Stimulated activated CD4-positive, alpha-beta T cell treated with anti-CD3 and anti-CD28 coated beads, TNF-alpha, amount 100 ng/mL, for 24 hours (primary cell): ENCODE measurements around the gene GOLGA2.
A peak's percentile ranks its signal among the peaks of the same experiment; 100 is the strongest.
"Not testable (repeated sequence)": the region's sequence is repeated elsewhere in the genome, so short reads cannot be mapped to it uniquely, and the experiment has no call there.

Experiments used
- DNase-seq, 3 experiments: peaks; one replicate each; pipeline ENCODE4 v3.0.0-alpha.2; 2020; ENCODE audit warnings: low read depth in 3 of 3

The GOLGA2 gene

DNA sequence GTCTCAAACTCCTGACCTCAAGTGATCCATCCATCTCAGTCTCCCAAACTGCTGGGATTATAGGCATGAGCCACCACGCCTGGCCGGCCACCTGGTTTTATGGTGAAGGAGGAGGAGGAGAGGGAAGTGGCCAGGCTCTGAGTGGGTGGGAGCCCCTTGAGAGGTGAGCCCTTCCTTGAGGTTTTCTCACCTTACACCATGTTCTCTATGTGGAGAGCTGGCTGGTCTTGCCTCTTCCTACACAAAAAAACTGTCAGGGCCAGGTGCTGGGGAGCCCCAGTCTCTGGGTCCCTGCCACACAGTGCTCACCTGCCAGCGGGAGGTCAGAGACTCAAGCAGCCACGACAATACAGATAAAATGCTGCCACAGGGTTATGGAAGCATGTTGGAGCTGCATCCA, 18.3 kb upstream of the GOLGA2 start:
- no peak for DNase-seq

DNA sequence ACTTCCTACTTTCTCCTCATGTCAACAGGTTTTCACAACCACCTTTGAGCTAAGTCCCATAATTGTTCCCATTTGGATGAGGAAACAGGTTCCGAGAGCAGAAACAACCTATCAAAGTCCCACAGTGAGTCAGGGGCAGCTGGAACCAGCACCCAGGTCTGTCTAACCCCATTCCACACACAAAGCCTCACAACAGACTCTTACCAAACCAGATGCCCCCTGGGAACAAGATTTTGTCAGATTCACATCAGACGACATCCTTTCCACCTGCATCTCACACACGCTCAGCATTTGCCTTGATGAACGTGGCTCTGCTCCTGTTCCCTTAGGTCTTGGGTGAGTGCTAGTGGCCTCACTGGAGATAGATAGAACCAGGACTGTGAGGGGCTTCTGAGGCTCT, 17.3 kb upstream of the GOLGA2 start:
- DNase-seq: no peak

DNA sequence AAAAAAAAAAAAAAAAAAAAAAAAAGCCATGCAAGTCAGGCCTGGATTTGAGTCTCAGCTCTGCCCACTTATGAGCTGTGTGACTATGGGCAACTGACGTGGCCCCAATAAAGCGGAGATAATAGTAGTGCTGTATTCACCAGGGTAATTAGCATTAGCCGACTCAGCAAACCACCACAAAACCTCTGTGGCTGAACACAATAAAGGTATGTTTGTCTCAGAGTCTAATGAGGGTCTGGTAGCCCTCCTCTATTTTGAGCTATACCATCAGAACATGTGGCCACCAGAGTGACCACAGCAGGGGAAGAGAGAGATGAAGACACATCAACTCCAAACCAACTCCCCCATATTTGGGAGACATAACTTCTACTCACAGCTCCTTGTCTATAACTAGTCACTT, 16.2 kb upstream of the GOLGA2 start:
- no peak for DNase-seq

DNA sequence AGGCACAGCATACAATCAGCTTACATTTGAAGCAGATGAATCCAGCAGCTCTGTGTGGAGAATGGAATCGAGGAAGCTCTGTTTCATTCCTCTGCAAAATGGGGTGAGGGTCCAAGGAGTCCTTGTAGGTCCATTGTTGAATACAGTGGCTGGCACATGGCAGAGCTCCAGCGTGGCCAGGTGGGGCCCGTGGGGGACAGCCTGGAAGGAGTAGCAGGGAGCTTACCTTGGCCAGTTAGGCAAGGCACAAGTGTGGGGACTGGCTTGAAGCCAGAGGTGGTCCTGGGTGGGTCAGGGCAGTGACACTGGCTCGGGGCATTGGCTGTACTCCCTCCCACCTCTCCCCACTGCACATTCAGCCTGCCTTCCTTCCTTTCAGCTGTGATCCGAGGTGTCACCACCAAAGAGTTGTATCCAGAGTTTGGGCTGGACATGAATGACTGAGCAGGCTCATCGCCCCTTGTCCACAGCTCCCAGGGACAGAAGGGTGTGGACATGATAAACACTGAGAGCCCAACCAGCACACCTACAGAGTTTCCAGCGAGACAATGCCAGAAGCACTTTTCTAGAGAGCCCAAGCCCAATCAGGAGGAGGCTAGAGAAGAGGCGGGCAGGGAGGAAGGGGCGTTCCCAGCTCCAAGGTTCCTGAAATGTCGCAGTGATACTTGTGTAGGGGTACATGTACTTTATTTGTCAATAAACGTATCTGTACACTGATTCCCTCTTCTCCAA, 12.6 kb upstream of the GOLGA2 start:
- DNase-seq: no peak

- no peak for DNase-seq
These were observed 10.6 kb upstream of the GOLGA2 start for GRCh38 chr9:128286440-128286839.

DNA sequence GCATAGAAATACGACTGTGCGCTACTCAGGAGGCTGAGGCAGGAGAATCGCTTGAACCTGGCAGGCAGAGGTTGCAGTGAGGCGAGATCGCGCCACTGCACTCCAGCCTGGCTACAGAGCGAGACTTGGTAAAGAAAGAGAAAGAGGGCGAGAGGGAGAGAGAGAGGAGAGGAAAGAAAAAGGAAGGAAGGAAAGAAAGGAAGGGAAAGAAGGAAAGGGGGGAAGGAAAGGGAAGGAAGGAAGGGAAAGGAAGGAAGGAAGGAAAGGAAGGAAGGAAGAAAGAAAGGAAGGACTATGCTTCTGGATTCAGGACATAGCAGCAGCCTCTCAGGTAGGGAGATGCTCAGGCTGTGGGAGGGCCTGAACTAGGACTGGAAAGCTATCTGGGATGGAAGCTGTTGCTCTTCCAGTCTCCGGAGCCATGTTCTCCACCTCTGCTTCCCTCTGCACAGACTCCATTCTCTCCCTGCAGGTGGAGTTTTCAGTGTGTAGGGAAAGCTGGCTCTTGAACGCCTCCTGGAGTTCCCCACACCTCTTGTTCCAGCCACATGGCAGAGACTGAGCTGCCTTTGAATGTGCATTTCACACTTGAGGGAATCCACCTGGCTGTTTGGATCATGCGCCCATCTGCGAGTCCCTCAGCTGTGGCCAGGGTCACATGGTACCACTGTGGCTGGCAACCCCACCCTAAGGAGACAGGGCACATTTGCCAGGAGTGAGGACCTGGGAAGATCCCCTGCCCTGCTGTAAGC, 9.4 kb upstream of the GOLGA2 start:
- no peak for DNase-seq

DNA sequence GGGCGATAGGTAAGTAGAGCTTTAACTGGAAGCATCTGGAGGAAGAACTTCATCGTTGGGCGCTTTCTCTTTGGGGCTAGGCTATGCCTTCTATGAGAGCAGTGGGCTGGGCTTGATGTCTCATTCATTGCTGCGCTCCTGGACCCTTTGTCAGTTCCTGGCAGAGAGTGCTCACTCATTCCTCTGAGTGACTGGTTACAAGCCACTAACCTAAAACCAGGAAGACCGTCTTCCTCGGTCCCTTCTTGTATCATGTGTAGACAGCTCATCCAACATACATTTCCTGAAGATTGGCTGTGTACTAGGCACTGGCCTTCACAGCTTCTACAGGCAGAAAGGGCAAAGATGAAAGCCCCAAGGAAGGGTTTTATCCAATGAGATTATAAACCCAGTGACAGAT, 6.7 kb upstream of the GOLGA2 start:
- no peak for DNase-seq

DNA sequence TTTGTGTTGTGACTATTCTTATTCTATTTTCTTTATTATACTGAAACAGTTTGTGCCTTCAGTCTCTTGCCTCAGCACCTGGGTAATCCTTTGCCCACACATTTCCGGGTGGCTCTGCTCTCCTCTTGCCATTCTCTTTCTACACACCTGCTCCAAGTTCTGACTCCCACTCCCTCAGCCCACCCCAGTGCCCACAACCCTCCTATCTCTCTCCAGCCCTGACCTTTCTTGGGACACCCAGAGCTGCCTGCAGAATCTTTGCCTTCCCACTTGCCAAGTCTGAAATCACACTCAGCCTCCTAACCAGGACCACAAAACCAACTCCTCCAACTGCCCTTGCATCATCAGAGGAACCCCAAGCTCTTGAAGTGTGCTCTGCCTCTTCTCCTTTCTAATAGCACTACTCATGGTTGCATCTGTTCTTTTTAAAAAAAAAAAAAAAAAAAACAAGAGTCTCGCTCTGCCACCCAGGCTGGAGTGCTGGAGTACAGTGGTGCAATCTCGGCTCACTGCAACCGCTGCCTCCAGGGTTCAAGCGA, 4.3 kb upstream of the GOLGA2 start:
- DNase-seq: no peak

- DNase-seq: not testable (repeated sequence)
These were observed 3.6 kb upstream of the GOLGA2 start for GRCh38 chr9:128279088-128280073.

- DNase-seq: no peak
These were observed 915 bp upstream of the GOLGA2 start for GRCh38 chr9:128276574-128277270.

GRCh38 chr9:128276008-128276573, 284 bp upstream of the GOLGA2 start, which contains the start of gene SWI5:
SWI5 (plus strand) TSS chr9:128276276.
- DNase-seq: peak; percentile 100

DNA sequence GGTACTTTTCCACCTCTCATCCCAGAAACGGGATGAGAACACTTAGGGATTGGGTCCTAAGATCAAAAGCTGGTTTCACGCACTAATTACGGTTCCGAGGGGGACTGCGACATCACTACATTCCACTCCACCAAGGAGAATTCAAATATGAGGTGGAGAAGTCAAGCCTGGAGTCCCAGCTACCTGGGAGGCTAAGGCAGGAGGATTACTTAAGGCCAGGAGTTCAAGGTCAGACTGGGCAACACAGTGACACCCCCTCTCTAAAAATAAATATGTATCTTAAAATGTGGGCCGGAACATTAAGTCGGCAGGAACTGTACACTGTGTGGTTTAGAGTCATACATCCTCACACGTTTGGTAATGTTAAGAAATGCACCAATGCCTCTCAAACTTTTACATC, 1.6 kb downstream of the GOLGA2 start:
- no peak for DNase-seq

DNA sequence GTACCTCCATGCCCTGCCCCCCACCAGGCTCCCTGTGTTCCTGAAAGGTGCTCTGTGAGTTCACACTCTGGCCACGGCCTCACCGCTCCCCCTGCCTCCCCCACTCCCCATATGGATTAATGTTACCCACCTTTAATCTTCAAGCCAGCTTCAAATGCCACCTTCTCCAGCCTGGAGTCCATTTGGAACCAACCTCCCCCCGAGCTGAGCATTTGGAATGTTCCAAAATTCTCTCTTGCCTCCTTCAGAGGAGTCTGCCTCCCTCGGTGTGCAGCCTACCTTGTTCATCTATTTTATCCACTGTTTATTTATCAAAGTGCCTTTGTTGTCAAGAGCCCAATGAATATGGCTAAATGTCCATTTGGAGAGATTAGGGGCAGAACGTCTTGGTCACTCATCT, 4.3 kb downstream of the GOLGA2 start:
- DNase-seq: no peak

DNA sequence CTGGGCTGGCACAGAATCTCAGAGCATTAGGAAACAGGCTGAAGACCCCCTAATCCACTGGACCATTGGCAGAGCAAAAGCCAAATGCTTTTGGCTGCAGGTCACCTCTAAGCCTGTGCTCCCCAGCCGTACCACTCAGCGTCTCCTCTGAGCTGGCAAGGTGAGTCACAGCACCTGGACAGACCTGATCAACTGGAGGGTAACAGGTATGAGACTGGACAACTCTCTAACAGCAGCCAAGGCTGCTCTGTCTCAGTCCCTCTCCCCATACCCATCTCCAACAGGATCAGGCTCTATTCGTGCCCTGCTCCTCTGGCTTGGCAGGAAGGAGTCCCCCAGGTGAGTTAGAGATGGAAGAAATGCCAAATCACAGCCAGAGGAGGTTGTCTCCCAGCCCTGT, 4.7 kb downstream of the GOLGA2 start:
- no peak for DNase-seq

- no peak for DNase-seq
These were observed 8.8 kb downstream of the GOLGA2 start for GRCh38 chr9:128266868-128267590.

GRCh38 chr9:128265348-128265847, 10.4 kb downstream of the GOLGA2 start:
- no peak for DNase-seq

DNA sequence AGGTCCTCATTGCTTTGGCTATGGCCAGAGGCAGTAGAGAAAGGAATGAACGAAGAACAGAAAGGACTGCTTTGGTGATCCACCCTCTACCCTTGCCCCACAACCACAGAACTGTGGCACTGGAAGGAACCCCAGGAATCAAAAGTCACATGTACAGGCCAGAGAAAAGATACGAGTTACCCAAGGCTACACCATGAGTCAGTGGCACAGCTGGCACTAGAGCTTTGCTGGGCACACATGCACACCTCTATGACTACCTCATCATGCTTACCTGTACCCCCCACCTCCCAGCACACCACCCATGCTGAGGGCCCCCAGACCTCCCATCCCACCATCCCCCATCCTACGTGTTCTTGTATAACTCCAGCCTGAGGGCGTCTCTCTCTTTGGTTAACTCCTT, 13.1 kb downstream of the GOLGA2 start:
- no peak for DNase-seq

GRCh38 chr9:128260340-128260739, 15.5 kb downstream of the GOLGA2 start:
- DNase-seq: no peak

DNA sequence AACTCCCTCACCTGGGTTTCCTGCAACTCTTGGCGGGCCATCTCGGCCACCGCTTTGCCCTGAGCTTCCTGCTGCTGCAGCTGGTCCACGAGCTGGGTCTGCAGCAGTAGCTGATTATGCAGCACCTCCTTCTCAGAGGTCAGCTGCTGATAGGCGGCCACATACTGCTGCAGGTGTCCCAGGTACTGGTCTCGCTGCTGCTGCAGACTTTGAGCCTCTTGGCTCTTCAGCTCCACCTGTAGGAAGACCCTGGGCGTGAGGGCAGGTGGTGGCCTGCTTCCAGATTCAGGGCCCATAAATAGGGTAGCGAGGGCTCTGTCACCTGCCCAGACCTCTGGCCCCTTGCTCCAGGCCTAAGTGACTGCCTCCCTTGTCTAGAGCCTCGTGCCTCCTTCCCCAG, 16.7 kb downstream of the GOLGA2 start:
- no peak for DNase-seq

- DNase-seq: no peak
These were observed 17.5 kb downstream of the GOLGA2 start for GRCh38 chr9:128258326-128258725.
